Measurements from ENCODE around the gene DNAJB1. TPM values are rescaled to one million over a fixed set of nuclear protein-coding genes. Genes with fewer than 3 reads are reported as not detected.
"Not testable (repeated sequence)": the region's sequence is repeated elsewhere in the genome, so short reads cannot be mapped to it uniquely, and the experiment has no call there.

The DNAJB1 gene
- polyA plus RNA-seq, 4 donors: 98.5 to 125 (median 104) TPM

DNA sequence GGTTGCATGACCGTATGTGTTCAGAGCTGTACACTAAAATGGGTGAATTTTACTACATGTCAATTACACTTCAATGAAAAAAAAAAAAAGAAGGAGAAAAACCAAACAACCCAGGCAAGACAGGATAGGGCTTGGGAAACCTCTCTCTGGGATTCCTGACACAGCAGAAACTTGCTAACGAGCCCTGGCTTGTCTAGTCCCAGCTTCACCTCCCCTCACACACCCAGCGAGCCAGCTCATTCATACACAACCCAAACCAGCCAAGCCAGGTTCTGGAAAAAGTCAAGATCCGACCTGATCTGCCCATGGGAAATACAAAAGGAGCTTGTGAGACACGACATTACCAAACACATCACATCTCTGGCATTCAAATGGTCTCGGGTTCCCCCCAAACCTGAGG lies 7.5 kb upstream of the DNAJB1 start:
- no peak for DNase-seq (ENCODE audit: low read depth in 4 of 4, low spot score in 3 of 4)

GRCh38 chr19:14520543-14520942 lies 2.3 kb upstream of the DNAJB1 start:
- no peak for DNase-seq (ENCODE audit: low read depth in 4 of 4, low spot score in 3 of 4)

DNA sequence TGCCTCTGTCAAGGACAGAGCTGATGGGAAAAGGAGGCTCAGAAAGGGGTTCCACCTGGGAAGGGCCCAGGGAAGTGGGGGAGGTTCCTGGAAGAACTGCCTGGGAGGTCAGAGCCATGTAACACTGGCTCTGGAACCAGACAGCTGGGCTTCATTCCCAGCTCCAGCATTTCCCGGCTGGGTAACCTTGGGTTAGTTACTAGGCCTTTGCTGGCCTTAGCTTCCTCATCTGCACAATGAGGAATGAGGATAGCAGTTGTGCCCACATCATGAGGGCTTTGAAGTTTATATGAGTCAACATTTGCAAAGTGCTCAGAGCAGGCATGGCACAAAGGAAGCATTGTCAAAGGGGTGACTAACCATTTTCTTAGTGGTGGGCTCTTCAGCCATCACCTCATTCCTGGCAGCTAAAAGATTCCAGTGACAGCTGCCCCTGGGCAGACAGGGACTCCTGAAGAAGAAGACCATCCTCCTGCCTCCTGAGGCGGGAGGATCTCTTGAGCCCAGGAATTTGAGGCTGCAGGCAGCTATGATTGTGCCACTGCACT lies 1.7 kb upstream of the DNAJB1 start:
- no peak for DNase-seq (ENCODE audit: low read depth in 4 of 4, low spot score in 3 of 4)

- DNase-seq (ENCODE audit: low read depth in 4 of 4, low spot score in 3 of 4): no peak
Observed at GRCh38 chr19:14519245-14519859, 1.2 kb upstream of the DNAJB1 start.

DNA sequence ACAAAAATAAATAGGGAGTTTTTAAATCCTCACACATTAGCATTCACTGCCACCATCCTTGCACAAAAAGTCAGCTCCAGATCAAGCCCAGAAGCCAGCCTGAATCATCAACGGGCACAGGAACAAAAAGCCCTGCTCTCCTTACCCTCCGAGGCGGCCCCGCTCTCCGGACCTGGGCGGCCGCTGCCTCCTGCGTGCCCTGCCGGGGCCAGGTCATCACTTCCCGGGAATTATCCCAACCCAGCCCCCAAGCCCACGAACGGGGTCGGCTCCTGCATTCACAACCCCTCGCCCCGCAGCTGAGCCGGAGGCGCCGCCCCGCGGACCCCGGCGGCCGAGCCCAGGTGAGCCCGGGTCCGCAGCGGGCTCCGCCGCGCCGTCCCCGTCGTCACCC lies 754 bp downstream of the DNAJB1 start:
- no peak for DNase-seq (ENCODE audit: low read depth in 4 of 4, low spot score in 3 of 4)

DNA sequence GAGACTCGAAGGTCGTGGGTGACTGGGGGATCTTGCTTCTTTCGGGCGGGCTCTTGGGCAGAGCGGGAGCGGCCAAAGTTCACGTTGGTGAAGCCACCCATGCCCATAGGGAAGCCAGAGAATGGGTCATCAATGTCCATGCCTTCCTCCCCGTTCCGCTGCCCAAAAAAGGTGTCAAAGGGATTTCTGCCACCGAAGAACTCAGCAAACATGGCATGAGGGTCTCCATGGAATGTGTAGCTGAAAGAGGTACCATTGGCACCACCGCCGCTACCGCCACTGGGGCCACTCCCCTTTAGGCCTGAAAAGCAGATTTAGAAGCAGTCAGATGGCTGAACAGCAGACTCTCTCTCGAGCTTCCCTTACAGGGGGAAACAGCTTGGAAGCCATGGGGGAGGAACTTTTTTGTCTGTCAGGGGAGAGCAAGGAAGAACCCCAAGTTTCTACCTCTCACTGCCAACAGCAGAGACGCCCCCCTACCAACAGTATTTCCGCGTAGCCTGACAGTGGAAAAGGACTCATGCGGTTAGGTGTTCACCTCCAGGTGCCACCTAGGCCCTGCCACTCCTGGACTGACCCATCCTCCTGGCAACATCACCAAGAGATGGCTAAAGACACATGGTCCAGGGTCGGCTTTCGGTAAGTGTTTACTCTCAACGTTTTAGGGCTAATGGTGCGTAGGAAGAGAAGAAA lies 1.3 kb downstream of the DNAJB1 start:
- DNase-seq (ENCODE audit: low read depth in 4 of 4, low spot score in 3 of 4): no peak

- no peak for DNase-seq (ENCODE audit: low read depth in 4 of 4, low spot score in 3 of 4)
Observed at GRCh38 chr19:14516048-14516534, 2.1 kb downstream of the DNAJB1 start.

DNA sequence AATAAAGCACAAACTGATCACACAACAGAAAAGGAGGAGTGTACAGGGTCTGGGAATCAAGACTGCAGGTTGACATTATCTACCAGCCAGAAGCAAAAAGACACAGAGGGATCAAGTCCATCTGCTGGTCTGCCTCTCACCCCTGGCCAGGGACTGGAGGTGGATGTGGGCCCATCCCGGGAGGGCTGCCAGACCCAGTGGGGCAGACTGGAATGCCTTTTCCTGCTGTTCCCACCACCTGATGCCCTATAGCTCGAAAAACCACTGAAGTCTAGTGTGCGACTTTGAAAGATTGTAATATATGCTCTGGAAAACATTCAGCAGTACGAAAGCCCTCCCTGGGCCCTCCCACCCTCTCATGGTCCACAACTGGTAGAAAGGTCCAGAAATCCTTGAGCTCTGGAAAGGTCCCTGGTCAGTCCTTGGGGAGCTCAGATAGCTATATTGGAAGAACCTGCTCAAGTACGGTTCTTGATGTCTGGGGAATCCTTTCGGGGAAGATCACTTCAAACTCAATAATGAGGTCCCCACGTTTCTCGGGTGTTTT lies 2.6 kb downstream of the DNAJB1 start:
- no peak for DNase-seq (ENCODE audit: low read depth in 4 of 4, low spot score in 3 of 4)

- DNase-seq (ENCODE audit: low read depth in 4 of 4, low spot score in 3 of 4): no peak
Observed at GRCh38 chr19:14514215-14514863, 3.9 kb downstream of the DNAJB1 start.

DNA sequence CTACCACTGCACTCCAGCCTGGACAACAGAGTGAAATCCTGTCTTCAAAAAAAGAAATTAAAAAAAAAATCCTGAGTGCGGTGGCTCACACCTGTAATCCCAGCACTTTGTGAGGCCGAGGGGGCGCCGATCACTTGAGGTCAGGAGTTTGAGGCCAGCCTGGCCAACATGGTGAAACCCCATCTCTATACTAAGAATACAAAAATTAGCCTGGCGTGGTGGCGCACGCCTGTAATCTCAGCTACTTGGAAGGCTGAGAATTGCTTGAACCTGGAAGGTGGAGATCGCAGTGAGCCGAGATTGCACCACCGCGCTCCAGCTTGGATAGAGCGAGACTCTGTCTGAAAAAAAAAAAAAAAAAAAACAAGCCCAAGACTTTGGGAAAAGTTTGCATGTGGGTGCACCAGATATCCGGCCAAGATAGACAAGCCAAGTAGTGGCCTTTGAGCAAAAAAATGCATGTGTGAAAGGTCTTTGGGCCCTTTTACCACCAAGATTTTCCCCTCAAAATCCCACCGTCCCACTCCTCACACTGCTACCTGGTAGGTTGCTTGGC lies 5.7 kb downstream of the DNAJB1 start:
- no peak for DNase-seq (ENCODE audit: low read depth in 4 of 4, low spot score in 3 of 4)

- no peak for DNase-seq (ENCODE audit: low read depth in 4 of 4, low spot score in 3 of 4)
Observed at GRCh38 chr19:14511229-14511593, 7.0 kb downstream of the DNAJB1 start.

DNA sequence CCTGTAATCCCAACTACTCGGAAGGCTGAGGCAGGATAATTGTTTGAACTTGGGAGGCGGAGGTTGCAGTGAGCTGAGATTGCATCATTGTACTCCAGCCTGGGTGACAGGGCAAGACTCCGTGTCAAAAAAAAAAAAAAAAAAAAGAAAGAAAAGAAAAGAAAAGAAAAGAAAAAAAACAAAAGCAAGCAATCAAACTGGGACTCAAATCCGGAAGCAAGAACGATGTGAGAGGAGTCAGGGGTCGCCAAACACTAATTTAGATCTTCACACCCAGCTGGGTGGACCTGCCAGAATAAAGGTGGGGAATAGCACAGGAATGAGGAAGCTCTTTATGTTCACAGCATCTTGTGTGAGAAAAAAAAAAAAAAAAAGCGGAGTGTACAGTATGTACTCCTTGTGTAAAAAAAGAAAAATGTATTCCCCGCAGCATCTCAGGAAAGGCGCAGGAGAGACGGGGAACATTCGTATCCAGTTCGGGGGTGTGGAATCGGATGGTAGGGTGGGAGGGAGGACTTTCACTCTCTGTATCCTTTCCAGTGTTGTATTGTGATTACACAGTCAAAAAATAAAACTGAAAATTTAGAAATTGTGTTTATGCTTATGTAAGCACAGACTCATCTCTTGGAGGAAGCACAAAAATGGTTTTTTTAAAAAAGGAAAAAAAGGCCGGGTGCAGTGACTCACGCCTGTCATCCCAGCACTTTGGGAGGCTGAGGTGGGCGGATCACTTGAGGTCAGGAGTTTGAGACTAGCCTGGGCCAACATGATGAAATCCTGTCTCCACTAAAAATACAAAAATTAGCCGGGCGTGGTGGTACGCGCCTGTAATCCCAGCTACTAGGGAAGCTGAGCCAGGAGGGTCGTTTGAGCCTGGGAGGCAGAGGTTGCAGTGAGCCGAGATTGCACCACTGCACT lies 7.6 kb downstream of the DNAJB1 start:
- no peak for DNase-seq (ENCODE audit: low read depth in 4 of 4, low spot score in 3 of 4)

GRCh38 chr19:14507704-14508542 lies 10.3 kb downstream of the DNAJB1 start:
- DNase-seq (ENCODE audit: low read depth in 4 of 4, low spot score in 3 of 4): no peak

- no peak for DNase-seq (ENCODE audit: low read depth in 4 of 4, low spot score in 3 of 4)
Observed at GRCh38 chr19:14505488-14506239, 12.5 kb downstream of the DNAJB1 start.

DNA sequence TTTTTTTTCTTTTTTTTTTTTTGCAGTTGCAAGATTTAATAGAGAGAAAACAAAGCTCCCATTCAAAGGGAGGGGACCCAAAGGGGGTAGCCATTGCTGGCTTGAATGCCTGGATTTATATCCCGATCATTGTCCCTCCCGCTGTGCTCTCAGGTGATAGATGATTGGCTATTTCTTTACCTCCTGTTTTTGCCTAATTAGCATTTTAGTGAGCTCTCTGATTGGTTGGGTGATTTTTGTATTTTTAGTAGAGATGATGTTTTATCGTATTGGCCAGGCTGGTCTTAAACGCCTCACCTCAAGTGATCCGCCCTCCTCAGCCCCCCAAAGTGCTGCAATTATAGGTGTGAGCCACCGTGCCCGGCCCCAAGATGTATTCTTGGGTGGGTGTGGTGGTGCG lies 13.6 kb downstream of the DNAJB1 start:
- DNase-seq (ENCODE audit: low read depth in 4 of 4, low spot score in 3 of 4): not testable (repeated sequence)

- DNase-seq (ENCODE audit: low read depth in 4 of 4, low spot score in 3 of 4): no peak
Observed at GRCh38 chr19:14503285-14503684, 14.9 kb downstream of the DNAJB1 start.

GRCh38 chr19:14502334-14503092 lies 15.7 kb downstream of the DNAJB1 start:
- DNase-seq (ENCODE audit: low read depth in 4 of 4, low spot score in 3 of 4): no peak

Data from left renal pelvis (tissue), 4 donors.